Hepatocyte (in vitro differentiated cells): Measurements from ENCODE around the gene DSCAM.

Experiments used
- EZH2phosphoT487 ChIP-seq: fragments of 200-600 bp; sonication (generic); IDR thresholded peaks from one replicate; pipeline ENCODE4 v1.6.1; 2018; ENCODE audit warnings: antibody characterized with exemption, mild to moderate bottlenecking, low read depth, moderate library complexity; ENCODE audit not compliant: unreplicated experiment, severe bottlenecking
- TF ChIP-seq, protein P1 (sequence below): fragments of 200-600 bp; sonication (generic); IDR thresholded peaks from 2 replicates; pipeline ENCODE4 v1.5.1; 2016; ENCODE audit warnings: antibody characterized with exemption, mild to moderate bottlenecking; ENCODE audit not compliant: poor library complexity

DNA sequence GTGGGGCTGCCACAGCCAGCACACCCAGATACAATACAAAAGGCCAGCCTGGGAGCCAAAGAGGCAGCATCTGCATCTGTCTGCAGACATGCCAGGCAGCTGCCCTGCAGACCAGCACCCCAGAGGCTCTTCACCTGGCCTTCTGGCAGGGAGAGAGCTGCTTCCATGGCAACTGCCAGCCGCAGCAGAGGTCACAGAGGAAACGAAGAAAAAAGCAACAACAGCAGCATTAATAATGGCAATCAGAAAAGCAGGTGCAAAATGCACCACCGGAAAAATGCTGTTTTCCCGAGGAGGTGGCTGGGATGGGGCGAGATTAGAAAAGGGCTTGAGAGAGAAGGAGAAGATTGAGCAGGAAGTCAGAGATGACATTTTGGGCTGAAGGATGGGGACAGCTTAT lies 670.2 kb downstream of the DSCAM start:
- TF ChIP-seq, protein P1, sequence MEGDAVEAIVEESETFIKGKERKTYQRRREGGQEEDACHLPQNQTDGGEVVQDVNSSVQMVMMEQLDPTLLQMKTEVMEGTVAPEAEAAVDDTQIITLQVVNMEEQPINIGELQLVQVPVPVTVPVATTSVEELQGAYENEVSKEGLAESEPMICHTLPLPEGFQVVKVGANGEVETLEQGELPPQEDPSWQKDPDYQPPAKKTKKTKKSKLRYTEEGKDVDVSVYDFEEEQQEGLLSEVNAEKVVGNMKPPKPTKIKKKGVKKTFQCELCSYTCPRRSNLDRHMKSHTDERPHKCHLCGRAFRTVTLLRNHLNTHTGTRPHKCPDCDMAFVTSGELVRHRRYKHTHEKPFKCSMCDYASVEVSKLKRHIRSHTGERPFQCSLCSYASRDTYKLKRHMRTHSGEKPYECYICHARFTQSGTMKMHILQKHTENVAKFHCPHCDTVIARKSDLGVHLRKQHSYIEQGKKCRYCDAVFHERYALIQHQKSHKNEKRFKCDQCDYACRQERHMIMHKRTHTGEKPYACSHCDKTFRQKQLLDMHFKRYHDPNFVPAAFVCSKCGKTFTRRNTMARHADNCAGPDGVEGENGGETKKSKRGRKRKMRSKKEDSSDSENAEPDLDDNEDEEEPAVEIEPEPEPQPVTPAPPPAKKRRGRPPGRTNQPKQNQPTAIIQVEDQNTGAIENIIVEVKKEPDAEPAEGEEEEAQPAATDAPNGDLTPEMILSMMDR: no peak
- no peak for TF ChIP-seq EZH2phosphoT487
